ENCODE data around the gene PPP1R16B.

DNA sequence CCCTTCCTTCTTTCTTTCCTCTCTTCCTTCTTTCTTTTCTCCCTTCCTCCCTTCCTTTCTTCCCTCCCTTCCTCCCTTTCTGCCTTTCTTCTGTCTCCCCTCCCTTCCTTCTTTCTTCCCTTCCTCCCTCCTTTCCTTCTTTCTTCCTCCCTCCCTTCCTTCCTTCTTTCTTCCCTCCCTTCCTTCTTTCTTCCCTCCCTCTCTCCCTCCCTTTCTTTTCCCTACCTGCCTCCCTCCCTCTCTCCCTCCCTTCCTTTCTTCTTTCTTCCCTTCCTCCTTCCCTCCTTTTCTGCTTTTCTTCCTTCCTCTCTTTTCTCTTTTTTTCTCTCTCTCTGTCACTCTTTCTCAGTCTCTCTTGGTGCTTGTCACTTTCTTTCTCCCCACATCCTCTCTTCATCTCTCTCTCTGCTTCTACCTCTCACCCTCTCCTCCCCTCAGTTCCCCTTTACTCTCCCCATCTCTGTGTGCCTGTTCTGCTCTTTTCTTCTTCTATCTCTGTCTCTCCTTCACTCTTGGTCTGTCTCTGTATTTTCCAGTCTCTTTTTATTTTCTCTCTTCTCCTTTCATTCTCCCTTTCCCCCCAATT, 90.6 kb downstream of the PPP1R16B start:
- TF ChIP-seq, protein P1, sequence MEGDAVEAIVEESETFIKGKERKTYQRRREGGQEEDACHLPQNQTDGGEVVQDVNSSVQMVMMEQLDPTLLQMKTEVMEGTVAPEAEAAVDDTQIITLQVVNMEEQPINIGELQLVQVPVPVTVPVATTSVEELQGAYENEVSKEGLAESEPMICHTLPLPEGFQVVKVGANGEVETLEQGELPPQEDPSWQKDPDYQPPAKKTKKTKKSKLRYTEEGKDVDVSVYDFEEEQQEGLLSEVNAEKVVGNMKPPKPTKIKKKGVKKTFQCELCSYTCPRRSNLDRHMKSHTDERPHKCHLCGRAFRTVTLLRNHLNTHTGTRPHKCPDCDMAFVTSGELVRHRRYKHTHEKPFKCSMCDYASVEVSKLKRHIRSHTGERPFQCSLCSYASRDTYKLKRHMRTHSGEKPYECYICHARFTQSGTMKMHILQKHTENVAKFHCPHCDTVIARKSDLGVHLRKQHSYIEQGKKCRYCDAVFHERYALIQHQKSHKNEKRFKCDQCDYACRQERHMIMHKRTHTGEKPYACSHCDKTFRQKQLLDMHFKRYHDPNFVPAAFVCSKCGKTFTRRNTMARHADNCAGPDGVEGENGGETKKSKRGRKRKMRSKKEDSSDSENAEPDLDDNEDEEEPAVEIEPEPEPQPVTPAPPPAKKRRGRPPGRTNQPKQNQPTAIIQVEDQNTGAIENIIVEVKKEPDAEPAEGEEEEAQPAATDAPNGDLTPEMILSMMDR (IDR thresholded peaks at IDR 0.05) = no peak
- TF ChIP-seq POLR2A (IDR thresholded peaks at IDR 0.05) = no peak
